ENCODE data around the gene PARP16. TPM values are rescaled to one million over a fixed set of nuclear protein-coding genes. Genes with fewer than 3 reads are reported as not detected.
A peak's percentile ranks its signal among the peaks of the same experiment; 100 is the strongest.

Gene PARP16
- total RNA-seq, 1 donor from 2014 or later: 2.1 TPM

GRCh38 chr15:65307978-65308377 lies 21.3 kb upstream of the PARP16 start:
- H3K36me3 ChIP-seq (ENCODE audit: control insufficient read depth, insufficient read depth, low read length): no peaks in the 10 kb centered on the region
- DNase-seq (ENCODE audit: low read depth): peak; percentile 75
- H3K27me3 ChIP-seq (ENCODE audit: control insufficient read depth, insufficient read depth, low read length): peaks cover 2% of the 10 kb centered on the region
- H3K4me3 ChIP-seq (ENCODE audit: low read depth, low read length): no peak overlapping the region
- FAIRE-seq: no peak
- TF ChIP-seq, protein P1, sequence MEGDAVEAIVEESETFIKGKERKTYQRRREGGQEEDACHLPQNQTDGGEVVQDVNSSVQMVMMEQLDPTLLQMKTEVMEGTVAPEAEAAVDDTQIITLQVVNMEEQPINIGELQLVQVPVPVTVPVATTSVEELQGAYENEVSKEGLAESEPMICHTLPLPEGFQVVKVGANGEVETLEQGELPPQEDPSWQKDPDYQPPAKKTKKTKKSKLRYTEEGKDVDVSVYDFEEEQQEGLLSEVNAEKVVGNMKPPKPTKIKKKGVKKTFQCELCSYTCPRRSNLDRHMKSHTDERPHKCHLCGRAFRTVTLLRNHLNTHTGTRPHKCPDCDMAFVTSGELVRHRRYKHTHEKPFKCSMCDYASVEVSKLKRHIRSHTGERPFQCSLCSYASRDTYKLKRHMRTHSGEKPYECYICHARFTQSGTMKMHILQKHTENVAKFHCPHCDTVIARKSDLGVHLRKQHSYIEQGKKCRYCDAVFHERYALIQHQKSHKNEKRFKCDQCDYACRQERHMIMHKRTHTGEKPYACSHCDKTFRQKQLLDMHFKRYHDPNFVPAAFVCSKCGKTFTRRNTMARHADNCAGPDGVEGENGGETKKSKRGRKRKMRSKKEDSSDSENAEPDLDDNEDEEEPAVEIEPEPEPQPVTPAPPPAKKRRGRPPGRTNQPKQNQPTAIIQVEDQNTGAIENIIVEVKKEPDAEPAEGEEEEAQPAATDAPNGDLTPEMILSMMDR (IDR thresholded peaks at IDR 0.05; ENCODE audit: insufficient read depth, low read length, severe bottlenecking): no peak

- Histone ChIP-seq H3K36me3 (ENCODE audit: control insufficient read depth, insufficient read depth, low read length) (no peaks in the 10 kb centered on the region), H3K27me3 (ENCODE audit: control insufficient read depth, insufficient read depth, low read length) (no peaks in the 10 kb centered on the region), H3K4me3 (ENCODE audit: low read depth, low read length) (no peak overlapping the region)
- TF ChIP-seq, protein P1 (IDR thresholded peaks at IDR 0.05; ENCODE audit: insufficient read depth, low read length, severe bottlenecking): no peak
- no peak for DNase-seq (ENCODE audit: low read depth)
- FAIRE-seq: no peak
Measured at GRCh38 chr15:65306551-65306950, 19.9 kb upstream of the PARP16 start.

GRCh38 chr15:65305776-65306175 lies 19.1 kb upstream of the PARP16 start:
- Histone ChIP-seq H3K4me3 (ENCODE audit: low read depth, low read length) (no peak overlapping the region), H3K27me3 (ENCODE audit: control insufficient read depth, insufficient read depth, low read length) (no peaks in the 10 kb centered on the region), H3K36me3 (ENCODE audit: control insufficient read depth, insufficient read depth, low read length) (no peaks in the 10 kb centered on the region)
- TF ChIP-seq, protein P1 (IDR thresholded peaks at IDR 0.05; ENCODE audit: insufficient read depth, low read length, severe bottlenecking): no peak
- FAIRE-seq (no peak), DNase-seq (ENCODE audit: low read depth) (no peak)

- peak overlapping the region; percentile 4 for H3K4me3 ChIP-seq (ENCODE audit: low read depth, low read length)
Measured at GRCh38 chr15:65305150-65305758, 18.6 kb upstream of the PARP16 start.

DNA sequence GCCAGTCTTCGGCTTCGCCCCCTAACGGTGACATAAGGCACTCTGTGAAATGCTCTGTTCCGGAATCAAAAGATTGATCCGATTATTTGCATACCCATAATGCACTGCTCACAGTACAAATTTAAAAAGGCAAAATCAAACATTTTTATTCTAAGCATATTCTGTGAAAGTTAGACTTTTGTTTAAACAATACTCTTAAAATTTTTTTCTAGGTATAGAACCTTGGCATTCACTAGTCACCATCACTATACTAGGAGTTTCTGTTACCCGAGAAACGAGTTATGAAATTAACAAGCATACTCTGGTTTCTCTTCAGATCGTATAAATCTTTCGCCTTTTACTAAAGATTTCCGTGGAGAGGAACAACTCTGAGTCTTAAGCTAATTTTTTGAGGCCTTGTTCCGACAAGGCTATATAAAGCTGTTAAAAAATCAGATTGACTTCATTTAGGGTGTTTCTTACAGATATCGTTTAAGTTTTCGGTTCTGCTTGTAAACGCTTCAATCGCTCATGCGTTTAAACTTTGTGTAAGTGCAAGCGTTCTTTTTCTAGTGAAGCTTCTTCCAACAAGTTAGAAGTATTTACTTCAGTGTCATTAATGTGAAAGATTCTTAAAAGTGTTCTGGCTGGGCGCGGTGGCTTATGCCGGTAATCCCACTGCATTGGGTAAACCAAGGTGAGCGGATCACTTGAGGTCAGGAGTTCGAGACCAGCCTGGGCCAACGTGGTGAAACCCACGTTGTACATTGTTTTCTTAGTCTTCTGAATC lies 17.9 kb upstream of the PARP16 start, which contains the start of gene RNU5B-1:
Gene RNU5B-1, plus strand, starts transcription at position 297 of the 769 bp plus-strand sequence.
- DNase-seq (ENCODE audit: low read depth) (peak; percentile 97), FAIRE-seq (no peak)
- Histone ChIP-seq H3K27me3 (ENCODE audit: control insufficient read depth, insufficient read depth, low read length) (no peaks in the 10 kb centered on the region), H3K4me3 (ENCODE audit: low read depth, low read length) (peak within 1 kb of the TSS; percentile 53), H3K36me3 (ENCODE audit: control insufficient read depth, insufficient read depth, low read length) (no peaks in the 10 kb centered on the region)
- TF ChIP-seq, protein P1 (IDR thresholded peaks at IDR 0.05; ENCODE audit: insufficient read depth, low read length, severe bottlenecking): peak; percentile 74

More at GRCh38 chr15:65305150-65305758, 18.6 kb upstream of the PARP16 start:
- TF ChIP-seq, protein P1 (IDR thresholded peaks at IDR 0.05; ENCODE audit: insufficient read depth, low read length, severe bottlenecking): no peak
- FAIRE-seq (no peak), DNase-seq (ENCODE audit: low read depth) (no peak)
- H3K36me3 ChIP-seq (ENCODE audit: control insufficient read depth, insufficient read depth, low read length): no peaks in the 10 kb centered on the region
- H3K27me3 ChIP-seq (ENCODE audit: control insufficient read depth, insufficient read depth, low read length): no peaks in the 10 kb centered on the region
